Trophoblast cell (in vitro differentiated cells and primary cell): ENCODE data around the gene NEUROG3.
"Not testable (repeated sequence)": the region's sequence is repeated elsewhere in the genome, so short reads cannot be mapped to it uniquely, and the experiment has no call there.

ENCODE experiments used
- DNase-seq, 2 donors: peaks; one replicate each; pipeline ENCODE4 v3.0.0-alpha.2; 2016
- H2AFZ ChIP-seq: 2 replicates; pipeline ENCODE4 v1.6.1; 2013; ENCODE audit warnings: low read length, moderate library complexity, mild to moderate bottlenecking; ENCODE audit not compliant: insufficient read depth, poor library complexity
- H2AK5ac ChIP-seq: 2 replicates; pipeline ENCODE4 v1.6.1; 2013; ENCODE audit warnings: mild to moderate bottlenecking, low read length
- H2BK120ac ChIP-seq: 2 replicates; pipeline ENCODE4 v1.6.1; 2013; ENCODE audit warnings: low read length, mild to moderate bottlenecking, moderate library complexity; ENCODE audit not compliant: insufficient read depth, poor library complexity
- H2BK12ac ChIP-seq: 2 replicates; pipeline ENCODE4 v1.6.1; 2013; ENCODE audit warnings: mild to moderate bottlenecking, low read length, moderate library complexity
- H2BK5ac ChIP-seq: 2 replicates; pipeline ENCODE4 v1.6.1; 2013; ENCODE audit warnings: low read length, low read depth, moderate library complexity, mild to moderate bottlenecking; ENCODE audit not compliant: poor library complexity
- H3K14ac ChIP-seq: 2 replicates; pipeline ENCODE4 v1.6.1; 2013; ENCODE audit warnings: mild to moderate bottlenecking, low read length
- H3K18ac ChIP-seq: 2 replicates; pipeline ENCODE4 v1.6.1; 2013; ENCODE audit warnings: mild to moderate bottlenecking, low read length
- H3K23ac ChIP-seq: 2 replicates; pipeline ENCODE4 v1.6.1; 2013; ENCODE audit warnings: low read length
- H3K27ac ChIP-seq: 2 replicates; pipeline ENCODE4 v1.5.1; 2013; ENCODE audit warnings: low read depth, mild to moderate bottlenecking, inconsistent platforms, low read length, moderate library complexity
- H3K27me3 ChIP-seq: 2 replicates; pipeline ENCODE4 v1.6.1; 2013; ENCODE audit warnings: inconsistent platforms, mild to moderate bottlenecking, low read length, moderate library complexity; ENCODE audit not compliant: insufficient read depth
- H3K36me3 ChIP-seq, 2 experiments: 1 replicate in 1 of 2; 2 replicates in 1 of 2; pipeline ENCODE4 v1.6.1; 2013; ENCODE audit warnings: low read length in 2 of 2, mild to moderate bottlenecking in 2 of 2, moderate library complexity in 1 of 2; ENCODE audit not compliant: insufficient read depth in 2 of 2, control insufficient read depth in 1 of 2
- H3K4ac ChIP-seq: 2 replicates; pipeline ENCODE4 v1.6.1; 2013; ENCODE audit warnings: low read depth, mild to moderate bottlenecking, low read length, moderate library complexity
- H3K4me1 ChIP-seq, 2 experiments: 1 replicate in 1 of 2; 2 replicates in 1 of 2; pipeline ENCODE4 v1.6.1; 2013; ENCODE audit warnings: low read length in 2 of 2, mild to moderate bottlenecking in 2 of 2, moderate library complexity in 1 of 2; ENCODE audit not compliant: insufficient read depth in 2 of 2, control insufficient read depth in 1 of 2
- H3K4me2 ChIP-seq: 2 replicates; pipeline ENCODE4 v1.6.1; 2013; ENCODE audit warnings: inconsistent platforms, mild to moderate bottlenecking, low read length, moderate library complexity
- H3K4me3 ChIP-seq: 2 replicates; pipeline ENCODE4 v1.5.1; 2013; ENCODE audit warnings: mild to moderate bottlenecking, low read depth, low read length, inconsistent platforms
- H3K79me1 ChIP-seq: one replicate; pipeline ENCODE4 v1.6.1; 2013; ENCODE audit warnings: low read length
- H3K79me2 ChIP-seq: 2 replicates; pipeline ENCODE4 v1.6.1; 2013; ENCODE audit warnings: low read length, mild to moderate bottlenecking; ENCODE audit not compliant: control insufficient read depth, insufficient read depth, poor library complexity
- H3K9ac ChIP-seq: 2 replicates; pipeline ENCODE4 v1.6.1; 2013; ENCODE audit warnings: mild to moderate bottlenecking, low read length
- H3K9me3 ChIP-seq: 2 replicates; pipeline ENCODE4 v1.6.1; 2013; ENCODE audit warnings: low read depth, mild to moderate bottlenecking, control low read depth, inconsistent platforms, low read length; ENCODE audit not compliant: insufficient read depth
- H4K12ac ChIP-seq: 2 replicates; pipeline ENCODE4 v1.6.1; 2013; ENCODE audit warnings: low read depth, mild to moderate bottlenecking, low read length, moderate library complexity
- H4K8ac ChIP-seq: 2 replicates; pipeline ENCODE4 v1.6.1; 2013; ENCODE audit warnings: low read depth, mild to moderate bottlenecking, low read length, moderate library complexity
- H4K91ac ChIP-seq: one replicate; pipeline ENCODE4 v1.6.1; 2013; ENCODE audit warnings: low read depth, mild to moderate bottlenecking, low read length, moderate library complexity
- WGBS: extraction: QIAGEN DNeasy Blood & Tissue Kit; methylation state at CpG from one replicate; pipeline ENCODE4 v1.1.7; 2013; ENCODE audit warnings: missing lambda C conversion rate; ENCODE audit not compliant: insufficient read length, insufficient coverage; ENCODE audit errors: extremely low coverage; 5-methylcytosine and 5-hydroxymethylcytosine counted together

The NEUROG3 gene

GRCh38 chr10:69538461-69538860, 34.8 kb downstream of the NEUROG3 start:
- Histone ChIP-seq H3K23ac (no peak overlapping the region), H3K4me1 (no peaks in the 10 kb centered on the region), H4K91ac (no peak overlapping the region), H4K8ac (no peak overlapping the region), H3K9ac (no peak overlapping the region), H3K9me3 (peaks cover 20% of the 10 kb centered on the region), H2BK120ac (no peak overlapping the region), H3K36me3 (no peaks in the 10 kb centered on the region), H2AFZ (no peak overlapping the region), H3K4me3 (no peak overlapping the region), H3K4me2 (no peak overlapping the region), H2BK12ac (no peak overlapping the region), H2BK5ac (no peak overlapping the region), H3K14ac (no peak overlapping the region), H3K18ac (no peak overlapping the region), H2AK5ac (no peak overlapping the region), H4K12ac (no peak overlapping the region), H3K27ac (no peak overlapping the region), H3K4ac (no peak overlapping the region), H3K27me3 (no peaks in the 10 kb centered on the region), H3K79me2 (no peaks in the 10 kb centered on the region), H3K79me1 (no peaks in the 10 kb centered on the region)
- WGBS, result no CpG with 5 or more reads among the region's 3 CpGs
- DNase-seq, result no peak

DNA sequence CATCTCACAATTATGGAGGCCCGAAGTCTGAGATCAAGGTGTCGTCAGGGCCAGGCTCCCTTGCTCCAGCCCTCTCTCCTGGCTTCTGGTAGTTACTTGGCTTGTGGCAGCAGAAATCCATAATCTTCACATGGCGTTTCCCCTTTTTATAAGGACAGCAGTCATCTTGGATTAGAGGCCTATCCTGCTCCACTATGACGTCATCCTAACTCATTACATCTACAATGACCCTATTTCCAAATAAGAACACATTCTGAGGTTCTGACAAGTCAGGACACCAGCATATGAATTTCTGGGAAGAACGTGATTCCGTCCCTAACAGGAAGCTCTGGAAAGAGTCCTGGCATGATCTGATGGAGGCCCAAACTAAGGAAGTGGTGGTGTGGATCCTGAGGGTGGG, 35.8 kb downstream of the NEUROG3 start:
- H3K36me3 ChIP-seq, result no peaks in the 10 kb centered on the region
- no CpG with 5 or more reads among the region's 6 CpGs for WGBS

DNA sequence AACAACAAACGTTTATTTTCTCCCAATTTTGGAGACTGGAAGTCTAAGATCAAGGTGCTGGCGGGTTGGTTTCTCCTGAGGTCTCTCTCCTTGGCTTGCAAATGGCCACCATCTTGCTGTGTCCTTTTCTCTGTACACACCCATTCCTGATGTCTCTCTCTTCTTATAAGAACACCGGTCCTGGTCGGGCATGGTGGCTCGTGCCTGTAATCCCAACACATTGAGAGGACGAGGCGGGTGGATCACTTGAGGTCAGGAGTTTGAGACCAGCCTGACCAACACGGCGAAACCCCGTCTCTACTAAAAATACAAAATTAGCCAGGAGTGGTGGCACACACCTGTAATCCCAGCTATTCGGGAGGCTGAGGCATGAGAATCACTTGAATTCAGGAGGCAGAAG, 36.7 kb downstream of the NEUROG3 start:
- not testable (repeated sequence) for H3K9ac ChIP-seq, H3K27ac ChIP-seq, H4K12ac ChIP-seq, H3K4me1 ChIP-seq, H3K79me2 ChIP-seq, H3K27me3 ChIP-seq, H2BK120ac ChIP-seq, H3K18ac ChIP-seq, H4K8ac ChIP-seq, H3K23ac ChIP-seq, H3K4me3 ChIP-seq, H2AK5ac ChIP-seq, H2BK12ac ChIP-seq, H2AFZ ChIP-seq, H3K79me1 ChIP-seq, H2BK5ac ChIP-seq, H3K14ac ChIP-seq, H3K4me2 ChIP-seq, H3K36me3 ChIP-seq, H4K91ac ChIP-seq, DNase-seq, H3K4ac ChIP-seq
- no CpG with 5 or more reads among the region's 11 CpGs for WGBS
- H3K9me3 ChIP-seq, result peaks cover 16% of the 10 kb centered on the region

More for the DNA sequence above, 35.8 kb downstream of the NEUROG3 start:
- H3K27me3 ChIP-seq, result no peaks in the 10 kb centered on the region
- H3K9ac ChIP-seq, result no peak overlapping the region
- H2BK5ac ChIP-seq, result no peak overlapping the region
- H2AK5ac ChIP-seq, result no peak overlapping the region
- no peak overlapping the region for H4K12ac ChIP-seq
- H3K9me3 ChIP-seq, result peaks cover 18% of the 10 kb centered on the region
- no peaks in the 10 kb centered on the region for H3K79me2 ChIP-seq
- H2BK120ac ChIP-seq, result no peak overlapping the region
- H3K18ac ChIP-seq, result no peak overlapping the region
- H4K8ac ChIP-seq, result no peak overlapping the region
- no peaks in the 10 kb centered on the region for H3K4me1 ChIP-seq
- no peak overlapping the region for H3K23ac ChIP-seq
- H3K14ac ChIP-seq, result no peak overlapping the region
- H3K4ac ChIP-seq, result no peak overlapping the region
- no peaks in the 10 kb centered on the region for H3K79me1 ChIP-seq
- no peak overlapping the region for H2BK12ac ChIP-seq
- H4K91ac ChIP-seq, result no peak overlapping the region
- no peak overlapping the region for H3K4me3 ChIP-seq
- H3K4me2 ChIP-seq, result no peak overlapping the region
- H2AFZ ChIP-seq, result no peak overlapping the region
- no peak for DNase-seq
- H3K27ac ChIP-seq, result no peak overlapping the region

GRCh38 chr10:69533658-69534057, 39.6 kb downstream of the NEUROG3 start:
- H4K12ac ChIP-seq, result no peak overlapping the region
- no peak overlapping the region for H4K8ac ChIP-seq
- no peak overlapping the region for H2AK5ac ChIP-seq
- no peak overlapping the region for H2AFZ ChIP-seq
- H3K4me1 ChIP-seq, result no peaks in the 10 kb centered on the region
- H3K4ac ChIP-seq, result no peak overlapping the region
- no peak overlapping the region for H4K91ac ChIP-seq
- no peak overlapping the region for H3K27ac ChIP-seq
- no peaks in the 10 kb centered on the region for H3K79me2 ChIP-seq
- no peaks in the 10 kb centered on the region for H3K36me3 ChIP-seq
- H3K4me3 ChIP-seq, result no peak overlapping the region
- H3K79me1 ChIP-seq, result no peaks in the 10 kb centered on the region
- no peak overlapping the region for H3K18ac ChIP-seq
- H3K9me3 ChIP-seq, result peaks cover 8% of the 10 kb centered on the region
- no peak overlapping the region for H3K4me2 ChIP-seq
- H3K14ac ChIP-seq, result no peak overlapping the region
- DNase-seq, result no peak
- H2BK120ac ChIP-seq, result no peak overlapping the region
- no peaks in the 10 kb centered on the region for H3K27me3 ChIP-seq
- no peak overlapping the region for H2BK12ac ChIP-seq
- H3K23ac ChIP-seq, result no peak overlapping the region
- WGBS, result no CpG with 5 or more reads among the region's 3 CpGs
- H3K9ac ChIP-seq, result no peak overlapping the region
- no peak overlapping the region for H2BK5ac ChIP-seq
